PC-9 (cell line): Measurements from ENCODE around the gene NADSYN1. TPM values are rescaled to one million over a fixed set of nuclear protein-coding genes. Genes with fewer than 3 reads are reported as not detected.

ENCODE experiments used
- Bru-seq: library from RNA; stranded (reverse); fragments of 400-500 nt; gene quantifications from one replicate; lab custom pipeline; 2021; lab: Mats Ljungman, UMichigan
- BruChase-seq, 2 experiments: library from RNA; stranded (reverse); fragments of 400-500 nt; gene quantifications; one replicate each; lab custom pipeline; 2021; lab: Mats Ljungman, UMichigan
- BruUV-seq: library from RNA; stranded (reverse); fragments of 400-500 nt; replicated peaks from 2 replicates; lab custom pipeline; 2021; lab: Mats Ljungman, UMichigan
- CTCF ChIA-PET: fragments of 300-600 bp; sonication (Branson Sonifier 250); formaldehyde crosslinking; loops from one replicate; lab custom pipeline; 2022; ENCODE audit warnings: antibody characterized with exemption; lab: Charles Lee
- POLR2A ChIA-PET: fragments of 300-600 bp; sonication (Branson Sonifier 250); formaldehyde crosslinking; loops from one replicate; lab custom pipeline; 2022; ENCODE audit warnings: antibody characterized with exemption; ENCODE audit not compliant: unreplicated experiment; lab: Charles Lee
- DNase-seq, 2 experiments: peaks; one replicate each; pipeline versions ENCODE4 v3.0.0 to v3.0.0-alpha.2; 2015 to 2022; ENCODE audit warnings: mixed read lengths in 1 of 2
- H2AFZ ChIP-seq: fragments of 200-600 bp; sonication (generic); 2 replicates; pipeline ENCODE4 v1.8.1; 2017; ENCODE audit warnings: antibody characterized with exemption
- H3F3A ChIP-seq: fragments of 200-600 bp; sonication (generic); 2 replicates; pipeline ENCODE4 v1.8.1; 2017; ENCODE audit warnings: antibody characterized with exemption, mild to moderate bottlenecking, low read depth; ENCODE audit not compliant: insufficient read depth
- H3K27ac ChIP-seq: fragments of 200-600 bp; sonication (generic); 2 replicates; pipeline ENCODE4 v1.6.1; 2016; ENCODE audit warnings: mixed run types
- H3K27me3 ChIP-seq: fragments of 200-600 bp; sonication (generic); 2 replicates; pipeline ENCODE4 v1.6.1; 2016; ENCODE audit warnings: low read depth, mixed run types; ENCODE audit not compliant: insufficient read depth
- H3K36me3 ChIP-seq: fragments of 200-600 bp; sonication (generic); 2 replicates; pipeline ENCODE4 v1.6.1; 2016; ENCODE audit warnings: low read depth, mixed run types
- H3K4me1 ChIP-seq: fragments of 200-600 bp; sonication (generic); replicated peaks from 2 replicates; pipeline ENCODE4 v1.6.1; 2016; ENCODE audit warnings: mixed run types; ENCODE audit not compliant: insufficient read depth
- H3K4me2 ChIP-seq: fragments of 200-600 bp; sonication (generic); 2 replicates; pipeline ENCODE4 v1.6.1; 2017; ENCODE audit warnings: mixed run types
- H3K4me3 ChIP-seq: fragments of 200-600 bp; sonication (generic); 2 replicates; pipeline ENCODE4 v1.6.1; 2016; ENCODE audit warnings: mixed run types
- H3K79me2 ChIP-seq: fragments of 200-600 bp; sonication (generic); 2 replicates; pipeline ENCODE4 v1.6.1; 2017; ENCODE audit warnings: low read depth, mixed run types
- H3K9me2 ChIP-seq: fragments of 200-600 bp; sonication (generic); 2 replicates; pipeline ENCODE4 v1.8.1; 2017; ENCODE audit warnings: mild to moderate bottlenecking; ENCODE audit not compliant: insufficient read depth
- H3K9me3 ChIP-seq: fragments of 200-600 bp; sonication (generic); 2 replicates; pipeline ENCODE4 v1.8.1; 2016; ENCODE audit warnings: low read depth; ENCODE audit not compliant: insufficient read depth
- H4K20me1 ChIP-seq: fragments of 200-600 bp; sonication (generic); 2 replicates; pipeline ENCODE4 v1.8.1; 2017; ENCODE audit not compliant: insufficient read depth
- EZH2 ChIP-seq: fragments of 200-600 bp; sonication (generic); IDR thresholded peaks from 2 replicates; pipeline ENCODE4 v1.8.0; 2017; ENCODE audit warnings: antibody characterized with exemption, low read depth
- intact Hi-C: fragments of 100-400 bp; cut with micrococcal nuclease; formaldehyde crosslinking; loops from one replicate; pipeline ENCODE4 v1.10.0; 2022; ENCODE audit not compliant: unreplicated experiment
- long read RNA-seq: library from polyadenylated mRNA; stranded (forward); transcript quantifications from one replicate; pipeline ENCODE4 v2.0.0, GENCODE V29; 2022
- total RNA-seq: library from RNA; stranded (reverse); gene quantifications from 2 replicates; pipeline ENCODE4 v1.2.3, GENCODE V29; 2021
- TF ChIP-seq, protein P1 (sequence below): fragments of 200-600 bp; sonication (generic); conservative IDR thresholded peaks from 2 replicates; pipeline ENCODE4 v1.6.1; 2017; ENCODE audit warnings: mixed run types, antibody characterized with exemption, mild to moderate bottlenecking, moderate library complexity

The NADSYN1 gene
- total RNA-seq (118 and 120 TPM in 2 replicates), Bru-seq, nascent RNA (percentile 70 among the genes with signal in this experiment), BruChase-seq, experiment 1, labeled RNA remaining after a 2-hour chase (percentile 71 among the genes with signal in this experiment), BruChase-seq, experiment 2, labeled RNA remaining after a 6-hour chase (percentile 74 among the genes with signal in this experiment)
- long read RNA-seq, transcript NADSYN1-201 (21 exons, 2,773 nt), result major isoform, 74 of 118 reads
- long read RNA-seq, partial matches to known transcripts, result 16 of 118 reads
- long read RNA-seq, other reads (novel, unspliced or antisense), result 19 of 118 reads

DNA sequence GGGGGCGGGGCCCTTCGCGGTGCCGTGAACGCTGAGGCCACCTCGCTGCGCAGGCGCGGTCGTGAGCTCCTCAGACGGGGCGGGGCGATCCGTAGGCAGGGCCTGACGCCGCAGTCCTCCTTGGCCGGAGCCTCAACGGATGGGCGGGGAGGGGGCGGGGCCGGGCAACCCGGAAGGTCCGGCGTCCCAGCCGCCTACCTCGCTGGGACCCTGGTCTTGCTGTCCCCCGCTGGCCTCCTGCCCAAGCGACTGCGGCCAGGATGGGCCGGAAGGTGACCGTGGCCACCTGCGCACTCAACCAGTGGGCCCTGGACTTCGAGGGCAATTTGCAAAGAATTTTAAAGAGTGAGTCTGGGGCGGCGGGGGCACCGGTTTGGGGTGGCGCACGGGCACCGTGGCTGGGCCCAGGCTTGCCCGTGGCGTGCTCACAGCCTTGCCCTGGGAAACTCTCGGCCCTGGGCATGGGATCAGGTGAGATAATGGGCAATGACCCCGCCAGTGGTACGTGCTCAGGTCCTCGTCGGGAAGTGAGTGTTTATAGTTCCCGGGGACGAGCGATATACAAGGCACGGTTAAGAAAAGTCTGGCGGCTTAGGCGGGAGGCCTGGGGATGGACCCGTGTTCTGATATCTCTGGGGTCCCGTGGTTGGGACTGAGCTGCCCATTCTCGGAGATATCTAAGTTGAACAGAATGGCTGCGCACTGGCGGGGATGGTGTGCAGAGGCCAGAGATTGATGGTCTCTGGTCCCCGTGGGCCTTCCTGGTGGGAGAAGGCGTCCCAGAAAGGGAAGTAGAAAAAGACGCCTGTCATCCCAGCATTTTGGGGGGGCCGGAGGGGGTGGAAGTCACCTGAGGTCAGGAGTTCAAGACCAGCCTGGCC lies at the start of gene NADSYN1:
NADSYN1 (plus strand) TSS at position 167 of the 881 bp plus-strand sequence; CDS start at position 261, 94 bp downstream.
- Histone ChIP-seq H4K20me1 (peaks cover 14% of the 10 kb centered on the region; the same call in 1 of the 2 replicates), H3K27me3 (no peaks in the 10 kb centered on the region), H3K4me1 (peaks cover 39% of the 10 kb centered on the region), H3K4me2 (peak within 1 kb of the TSS; percentile 98), H3K36me3 (0 out of 2 replicates have a peak, but pooled peaks cover 5% of the 10 kb centered on the region), H3K4me3 (peak within 1 kb of the TSS; percentile 96), H3K79me2 (peaks cover 43% of the 10 kb centered on the region), H3K9me3 (no peaks in the 10 kb centered on the region), H3K27ac (peak within 1 kb of the TSS; percentile 44), H2AFZ (peak within 1 kb of the TSS; percentile 95), H3K9me2 (no peaks in the 10 kb centered on the region), H3F3A (peaks cover 14% of the 10 kb centered on the region; the same call in 1 of the 2 replicates)
- POLR2A ChIA-PET, result interaction anchor here (0.6 kb wide), 5 partner anchors 9 to 1816 kb away, joined by 4 to 17 read pairs (median 7); no protein-coding TSS in a partner anchor
- BruUV-seq, result TSS peak; percentile 37
- CTCF ChIA-PET, result interaction anchor here (0.5 to 1.0 kb wide), 7 partner anchors 27 to 811 kb away, joined by 3 to 15 read pairs (median 7); no protein-coding TSS in a partner anchor
- intact Hi-C loops, result loop anchor here (2.0 to 10.0 kb wide), 2 partner anchors 28 to 132 kb away; partner anchors contain the start of gene KRTAP5-11
- peak; percentile 92 to 98 for DNase-seq
- no peak for TF ChIP-seq EZH2
- TF ChIP-seq, protein P1, sequence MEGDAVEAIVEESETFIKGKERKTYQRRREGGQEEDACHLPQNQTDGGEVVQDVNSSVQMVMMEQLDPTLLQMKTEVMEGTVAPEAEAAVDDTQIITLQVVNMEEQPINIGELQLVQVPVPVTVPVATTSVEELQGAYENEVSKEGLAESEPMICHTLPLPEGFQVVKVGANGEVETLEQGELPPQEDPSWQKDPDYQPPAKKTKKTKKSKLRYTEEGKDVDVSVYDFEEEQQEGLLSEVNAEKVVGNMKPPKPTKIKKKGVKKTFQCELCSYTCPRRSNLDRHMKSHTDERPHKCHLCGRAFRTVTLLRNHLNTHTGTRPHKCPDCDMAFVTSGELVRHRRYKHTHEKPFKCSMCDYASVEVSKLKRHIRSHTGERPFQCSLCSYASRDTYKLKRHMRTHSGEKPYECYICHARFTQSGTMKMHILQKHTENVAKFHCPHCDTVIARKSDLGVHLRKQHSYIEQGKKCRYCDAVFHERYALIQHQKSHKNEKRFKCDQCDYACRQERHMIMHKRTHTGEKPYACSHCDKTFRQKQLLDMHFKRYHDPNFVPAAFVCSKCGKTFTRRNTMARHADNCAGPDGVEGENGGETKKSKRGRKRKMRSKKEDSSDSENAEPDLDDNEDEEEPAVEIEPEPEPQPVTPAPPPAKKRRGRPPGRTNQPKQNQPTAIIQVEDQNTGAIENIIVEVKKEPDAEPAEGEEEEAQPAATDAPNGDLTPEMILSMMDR, result no peak

DNA sequence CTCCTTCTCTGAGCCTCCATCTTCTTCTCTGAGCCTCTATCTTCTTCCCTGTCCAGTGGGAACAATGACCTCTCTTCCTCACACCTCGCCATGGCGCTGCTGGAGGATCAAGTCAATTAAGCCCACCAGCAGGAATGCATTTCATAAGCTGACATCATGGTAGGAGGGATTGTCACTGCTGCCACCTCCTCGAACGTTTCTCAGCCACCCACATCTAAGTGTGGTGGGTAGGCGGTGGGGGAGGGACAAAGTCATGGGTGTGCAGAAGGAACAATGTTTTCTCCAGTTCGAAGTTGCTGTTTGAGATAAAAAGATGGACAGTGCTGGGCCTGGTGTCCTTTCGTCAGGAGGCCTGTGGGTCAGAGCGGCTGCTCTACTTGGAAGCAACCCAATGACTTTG lies 48.8 kb upstream of the NADSYN1 start:
- intact Hi-C loops, result no loop called here
- CTCF ChIA-PET, result no interaction called here
- Histone ChIP-seq H3K4me3 (no peak overlapping the region), H3K36me3 (no peaks in the 10 kb centered on the region), H2AFZ (no peak overlapping the region), H3K79me2 (no peaks in the 10 kb centered on the region), H3K4me1 (no peaks in the 10 kb centered on the region), H3K27me3 (peaks cover 66% of the 10 kb centered on the region), H3K4me2 (no peak overlapping the region), H4K20me1 (no peaks in the 10 kb centered on the region), H3K27ac (no peak overlapping the region), H3F3A (no peaks in the 10 kb centered on the region), H3K9me3 (no peaks in the 10 kb centered on the region), H3K9me2 (no peaks in the 10 kb centered on the region)
- POLR2A ChIA-PET, result no interaction called here
- TF ChIP-seq, protein P1, result no peak
- TF ChIP-seq EZH2, result no peak
- no TSS peak for BruUV-seq
- no peak for DNase-seq

GRCh38 chr11:71406681-71407080 lies 46.3 kb upstream of the NADSYN1 start:
- BruUV-seq, result no TSS peak
- Histone ChIP-seq H2AFZ (no peak overlapping the region), H3K4me1 (no peaks in the 10 kb centered on the region), H3F3A (no peaks in the 10 kb centered on the region), H3K9me3 (0 out of 2 replicates have a peak, but pooled peaks cover 4% of the 10 kb centered on the region), H3K27me3 (peaks cover 62% of the 10 kb centered on the region), H3K79me2 (no peaks in the 10 kb centered on the region), H3K9me2 (0 out of 2 replicates have a peak, but pooled peaks cover 4% of the 10 kb centered on the region), H3K4me2 (no peak overlapping the region), H4K20me1 (no peaks in the 10 kb centered on the region), H3K4me3 (no peak overlapping the region), H3K27ac (no peak overlapping the region), H3K36me3 (no peaks in the 10 kb centered on the region)
- CTCF ChIA-PET, result no interaction called here
- no peak for TF ChIP-seq EZH2
- TF ChIP-seq, protein P1, result no peak
- intact Hi-C loops, result no loop called here
- no peak for DNase-seq
- POLR2A ChIA-PET, result no interaction called here
